H1 (cell line): ENCODE results near the gene CD59. TPM values are rescaled to one million over a fixed set of nuclear protein-coding genes. Genes with fewer than 3 reads are reported as not detected.

Source experiments
- CTCF ChIA-PET: fragments of 300-600 bp; sonication (Branson Sonifier 250); formaldehyde crosslinking; loops from one replicate; lab custom pipeline; 2021; ENCODE audit not compliant: partially characterized antibody; lab: Charles Lee
- POLR2A ChIA-PET: fragments of 300-600 bp; sonication (Branson Sonifier 250); formaldehyde crosslinking; loops from one replicate; lab custom pipeline; 2021; ENCODE audit warnings: inconsistent platforms; ENCODE audit not compliant: partially characterized antibody; lab: Charles Lee
- DNase-seq, 2 experiments: peaks; one replicate each; pipeline versions ENCODE4 v3.0.0 to v3.0.0-alpha.2; 2010 to 2022; ENCODE audit warnings: low spot score in 2 of 2, low read depth in 1 of 2, mixed read lengths in 1 of 2
- FAIRE-seq: peaks from 2 replicates; lab custom pipeline; 2011; peaks lifted over from hg19 to GRCh38; lab: Jason Lieb, UNC
- H2AFZ ChIP-seq: 2 replicates; pipeline ENCODE4 v1.8.1; 2012; ENCODE audit warnings: low read length, inconsistent platforms
- H2AK5ac ChIP-seq: 2 replicates; pipeline ENCODE4 v1.6.1; 2013; ENCODE audit warnings: low read depth, low read length
- H2BK120ac ChIP-seq: replicated peaks from 2 replicates; pipeline ENCODE3; 2013; ENCODE audit warnings: low read depth, low read length, inconsistent platforms
- H2BK12ac ChIP-seq: 2 replicates; pipeline ENCODE4 v1.6.1; 2013; ENCODE audit warnings: low read depth, low read length
- H2BK15ac ChIP-seq: 2 replicates; pipeline ENCODE4 v1.6.1; 2013; ENCODE audit warnings: low read length
- H2BK20ac ChIP-seq: 2 replicates; pipeline ENCODE4 v1.6.1; 2013; ENCODE audit warnings: low read length
- H2BK5ac ChIP-seq: 2 replicates; pipeline ENCODE4 v1.6.1; 2013; ENCODE audit warnings: low read depth, low read length
- H3K14ac ChIP-seq: 2 replicates; pipeline ENCODE4 v1.6.1; 2013; ENCODE audit warnings: inconsistent platforms; ENCODE audit not compliant: insufficient read length
- H3K18ac ChIP-seq: 2 replicates; pipeline ENCODE4 v1.6.1; 2013; ENCODE audit warnings: low read length; ENCODE audit errors: extremely low read depth
- H3K23ac ChIP-seq: 2 replicates; pipeline ENCODE4 v1.6.1; 2013; ENCODE audit warnings: inconsistent platforms; ENCODE audit not compliant: insufficient read length
- H3K23me2 ChIP-seq: 2 replicates; pipeline ENCODE4 v1.6.1; 2013; ENCODE audit warnings: low read depth, low read length
- H3K27ac ChIP-seq: 2 replicates; pipeline ENCODE4 v1.6.1; 2011; ENCODE audit warnings: low read depth, low read length, inconsistent platforms
- H3K27me3 ChIP-seq, 4 experiments: replicated peaks in 1 of 4; 1 replicate in 1 of 4; 2 replicates in 3 of 4; pipeline versions ENCODE4 v1.6.1 to v1.8.1; 2011 to 2013; ENCODE audit warnings: low read length in 3 of 4, mild to moderate bottlenecking in 3 of 4, inconsistent platforms in 2 of 4, mixed read lengths in 2 of 4, moderate library complexity in 1 of 4; ENCODE audit not compliant: control insufficient read depth in 3 of 4, insufficient read depth in 3 of 4; ENCODE audit errors: extremely low read depth in 1 of 4
- H3K36me3 ChIP-seq, 4 experiments: 2 replicates each; pipeline versions ENCODE4 v1.6.1 to v1.8.1; 2011 to 2013; ENCODE audit warnings: mild to moderate bottlenecking in 4 of 4, low read length in 3 of 4, moderate library complexity in 2 of 4, control low read depth in 1 of 4, inconsistent platforms in 1 of 4; ENCODE audit not compliant: insufficient read depth in 4 of 4, control insufficient read depth in 2 of 4
- H3K4ac ChIP-seq: replicated peaks from 2 replicates; pipeline ENCODE3; 2013; ENCODE audit warnings: low read length, low read depth, mixed read lengths, inconsistent platforms; ENCODE audit not compliant: insufficient read length
- H3K4me1 ChIP-seq, 4 experiments: replicated peaks in 1 of 4; 1 replicate in 1 of 4; 2 replicates in 3 of 4; pipeline versions ENCODE4 v1.6.1 to v1.8.1; 2011 to 2013; ENCODE audit warnings: low read length in 3 of 4, inconsistent platforms in 2 of 4, mixed read lengths in 1 of 4; ENCODE audit not compliant: insufficient read depth in 4 of 4, control insufficient read depth in 3 of 4
- H3K4me2 ChIP-seq, 2 experiments: 2 replicates each; pipeline versions ENCODE4 v1.6.1 to v1.8.1; 2011 to 2013; ENCODE audit warnings: low read depth in 2 of 2, low read length in 2 of 2, control low read depth in 1 of 2, inconsistent platforms in 1 of 2, mild to moderate bottlenecking in 1 of 2; ENCODE audit not compliant: insufficient read depth in 1 of 2
- H3K4me3 ChIP-seq, 4 experiments: fragments of 200-600, 300-600 bp in 1 of 4; sonication (generic), shearing (Covaris generic), sonication (Bioruptor Twin) in 1 of 4; 2 replicates each; pipeline versions ENCODE4 v1.5.1 to v1.8.1; 2011 to 2016; ENCODE audit warnings: low read length in 4 of 4, low read depth in 3 of 4, control low read depth in 2 of 4, inconsistent platforms in 2 of 4, mild to moderate bottlenecking in 2 of 4, mixed read lengths in 1 of 4, moderate library complexity in 1 of 4; ENCODE audit not compliant: insufficient read depth in 2 of 4; ENCODE audit errors: extremely low read depth in 1 of 4
- H3K56ac ChIP-seq: replicated peaks from 2 replicates; pipeline ENCODE3; 2013; ENCODE audit warnings: low read depth, mild to moderate bottlenecking, mixed read lengths, low read length, inconsistent platforms; ENCODE audit not compliant: insufficient read length
- H3K79me1 ChIP-seq: 2 replicates; pipeline ENCODE4 v1.6.1; 2013; ENCODE audit warnings: low read depth, low read length, control low read depth
- H3K79me2 ChIP-seq, 2 experiments: 2 replicates each; pipeline versions ENCODE4 v1.6.1 to v1.8.1; 2012 to 2013; ENCODE audit warnings: low read length in 2 of 2, mild to moderate bottlenecking in 2 of 2, inconsistent platforms in 1 of 2; ENCODE audit not compliant: insufficient read depth in 2 of 2, control insufficient read depth in 1 of 2
- H3K9ac ChIP-seq, 4 experiments: replicated peaks in 1 of 4; 1 replicate in 1 of 4; 2 replicates in 3 of 4; pipeline versions ENCODE4 v1.6.1 to v1.8.1; 2011 to 2013; ENCODE audit warnings: low read depth in 3 of 4, low read length in 3 of 4, control low read depth in 2 of 4, mild to moderate bottlenecking in 2 of 4, moderate library complexity in 2 of 4, inconsistent platforms in 1 of 4; ENCODE audit errors: extremely low read depth in 1 of 4
- H3K9me3 ChIP-seq, 2 experiments: 2 replicates each; pipeline versions ENCODE4 v1.6.1 to v1.8.1; 2012 to 2013; ENCODE audit warnings: mild to moderate bottlenecking in 2 of 2, moderate library complexity in 2 of 2, control low read depth in 1 of 2, inconsistent platforms in 1 of 2, low read depth in 1 of 2, low read length in 1 of 2, mixed read lengths in 1 of 2; ENCODE audit not compliant: insufficient read depth in 2 of 2
- H4K20me1 ChIP-seq, 2 experiments: replicated peaks in 1 of 2; 2 replicates each; pipeline versions ENCODE3 to v1.8.1; 2011 to 2013; ENCODE audit warnings: inconsistent platforms in 2 of 2, low read length in 2 of 2, mild to moderate bottlenecking in 1 of 2; ENCODE audit not compliant: insufficient read depth in 2 of 2, control insufficient read depth in 1 of 2
- H4K5ac ChIP-seq: 2 replicates; pipeline ENCODE4 v1.6.1; 2013; ENCODE audit warnings: low read length, low read depth, mixed read lengths, inconsistent platforms; ENCODE audit not compliant: insufficient read length
- H4K8ac ChIP-seq: 2 replicates; pipeline ENCODE4 v1.8.0; 2013; ENCODE audit warnings: mild to moderate bottlenecking, moderate library complexity, low read length, inconsistent platforms; ENCODE audit not compliant: insufficient read depth; ENCODE audit errors: extremely low read depth
- H4K91ac ChIP-seq: replicated peaks from 2 replicates; pipeline ENCODE3; 2013; ENCODE audit warnings: low read length, mixed read lengths, inconsistent platforms; ENCODE audit not compliant: insufficient read length
- KDM5A ChIP-seq: fragments of 200-600 bp; IDR thresholded peaks from 2 replicates; pipeline ENCODE4 v1.7.1; 2012; ENCODE audit warnings: mild to moderate bottlenecking, low read length, inconsistent platforms, mixed read lengths
- WGBS, 2 experiments: shearing (Covaris generic) in 1 of 2; methylation state at CpG; one replicate each; pipeline versions ENCODE4 v1.1.6 to v1.1.7; 2013 to 2015; ENCODE audit warnings: low lambda C conversion rate in 2 of 2, mixed read lengths in 2 of 2, inconsistent platforms in 1 of 2, low coverage in 1 of 2, missing lambda C conversion rate in 1 of 2; ENCODE audit not compliant: insufficient replicate concordance in 2 of 2, insufficient coverage in 1 of 2, insufficient read length in 1 of 2; ENCODE audit errors: extremely low coverage in 1 of 2, missing lambda C conversion rate in 1 of 2; 5-methylcytosine and 5-hydroxymethylcytosine counted together
- polyA plus RNA-seq, 7 experiments: library from polyadenylated mRNA; depleted of rRNA in 3 of 7; stranded (reverse) in 5 of 7; unstranded in 2 of 7; fragments of >200 nt in 5 of 7; fragments of 200-250 nt in 2 of 7; gene quantifications; 1 replicate in 5 of 7; 2 replicates in 1 of 7; 4 replicates in 1 of 7; pipeline versions ENCODE4 v1.2.1 to v1.2.3, GENCODE V29; 2011 to 2013; ENCODE audit warnings: missing spikeins in 2 of 7, mixed read lengths in 2 of 7
- total RNA-seq: library from RNA; stranded (reverse); fragmentation: NEBNext Ultra II Directional; extraction: Animal tissue kit (Norgen Biotek cat#: 25700); gene quantifications from 2 replicates; pipeline ENCODE4 v1.2.1, GENCODE V29; 2021

CD59 gene
- total and polyA plus RNA-seq, 2 of the 8 experiments (the other 6 are each of a cell fraction or from before 2014, with no cell fraction given) = 63.1 to 90.3 TPM

DNA sequence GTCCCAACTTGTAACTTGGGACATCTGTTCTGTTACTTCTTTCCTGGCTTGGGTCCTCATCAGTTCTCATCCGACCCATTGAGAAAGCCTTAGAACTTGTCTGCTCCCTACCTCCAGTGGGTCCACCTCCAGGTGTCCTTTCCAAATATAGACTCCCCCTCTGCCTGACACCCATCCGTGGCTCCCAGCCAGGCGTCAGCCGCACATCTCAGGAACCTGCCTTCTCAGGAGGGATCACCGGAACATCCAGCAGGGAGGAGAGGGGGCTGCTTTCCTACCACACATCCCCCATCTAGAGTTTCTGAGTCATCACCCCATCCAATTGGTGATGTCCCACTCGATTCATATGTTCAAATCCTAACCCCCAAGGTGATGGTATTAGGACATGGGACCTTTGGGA lies 72.1 kb downstream of the CD59 start:
- WGBS, 2 experiments = 94% methylated on average over 6 of the region's 6 CpGs; no CpG with 5 or more reads in 1 of the 2 experiments
- H4K91ac ChIP-seq = no peak overlapping the region
- no peak for TF ChIP-seq KDM5A

More for the DNA sequence above, 72.1 kb downstream of the CD59 start:
- ChIA-PET POLR2A (no interaction called here), CTCF (interaction anchor here (0.8 to 1.3 kb wide), 2 partner anchors 13 to 23 kb away, joined by 3 to 4 read pairs; no protein-coding TSS in a partner anchor)
- Histone ChIP-seq H4K5ac (no peak overlapping the region), H3K23me2 (no peaks in the 10 kb centered on the region), H3K79me1 (no peaks in the 10 kb centered on the region), H3K4ac (no peak overlapping the region), H2BK120ac (no peak overlapping the region), H3K4me1 (peaks cover 0 to 13% (median 11%) of the 10 kb centered on the region in 4 experiments; a peak in 6 of 7 replicates), H3K27ac (no peak overlapping the region), H2BK12ac (no peak overlapping the region), H3K79me2 (no peaks in the 10 kb centered on the region), H4K20me1 (no peaks in the 10 kb centered on the region), H2BK5ac (no peak overlapping the region), H3K56ac (no peak overlapping the region), H3K4me2 (no peak overlapping the region), H2BK20ac (no peak overlapping the region), H3K14ac (no peak overlapping the region), H4K8ac (no peak overlapping the region), H2BK15ac (no peak overlapping the region), H3K9me3 (no peaks in the 10 kb centered on the region), H3K27me3 (no peaks in the 10 kb centered on the region; a peak in 1 of 7 replicates), H3K18ac (no peak overlapping the region), H3K23ac (no peak overlapping the region), H3K36me3 (no peaks in the 10 kb centered on the region), H2AFZ (no peak overlapping the region), H3K9ac (no peak overlapping the region), H3K4me3 (no peak overlapping the region), H2AK5ac (no peak overlapping the region)
- DNase-seq = no peak
- FAIRE-seq = no peak
